Measurements from ENCODE around the gene CELF2. TPM values are rescaled to one million over a fixed set of nuclear protein-coding genes. Genes with fewer than 3 reads are reported as not detected.
A peak's percentile ranks its signal among the peaks of the same experiment; 100 is the strongest.
"Not testable (repeated sequence)": the region's sequence is repeated elsewhere in the genome, so short reads cannot be mapped to it uniquely, and the experiment has no call there.

The CELF2 gene
- total and polyA plus RNA-seq, 2 experiments from 2014 or later: 14.4 to 26.5 TPM

- H3K36me3 ChIP-seq (ENCODE audit: low read depth): no peaks in the 10 kb centered on the region
- no peaks in the 10 kb centered on the region for H3K79me2 ChIP-seq (ENCODE audit: insufficient read depth)
- H3K4me2 ChIP-seq (ENCODE audit: unreplicated experiment): no peak overlapping the region
- 0 out of 2 replicates have a peak, but pooled peaks cover 6% of the 10 kb centered on the region for H3F3A ChIP-seq (ENCODE audit: insufficient read depth)
- H3K9me2 ChIP-seq (ENCODE audit: insufficient read depth): no peaks in the 10 kb centered on the region; the same call in 1 of the 2 replicates
- WGBS, 2 experiments (ENCODE audit: low coverage in 1 of 2, low lambda C conversion rate in 2 of 2, missing lambda C conversion rate in 2 of 2): 37 to 42% methylated on average over 7 of the region's 7 CpGs
- in situ Hi-C loops (cut with MboI): no loop called here
- no peaks in the 10 kb centered on the region for H4K20me1 ChIP-seq (ENCODE audit: insufficient read depth)
- no peak overlapping the region for H2AFZ ChIP-seq
- peak overlapping the region; percentile 52 for H3K27ac ChIP-seq
- DNase-seq: peak; percentile 78
- H3K9ac ChIP-seq: peak overlapping the region; percentile 17; the same call in 1 of the 2 replicates
- H3K27me3 ChIP-seq (replicated peaks; ENCODE audit: insufficient read depth): no peaks in the 10 kb centered on the region
- H3K4me1 ChIP-seq (ENCODE audit: insufficient read depth): peaks cover 10% of the 10 kb centered on the region; the same call in 1 of the 2 replicates
- TF ChIP-seq EZH2 (IDR thresholded peaks at IDR 0.05; ENCODE audit: insufficient read depth, poor library complexity, severe bottlenecking) (no peak), EZH2phosphoT487 (IDR thresholded peaks at IDR 0.05; ENCODE audit: insufficient read depth, low read depth) (no peak)
- H3K9me3 ChIP-seq (ENCODE audit: low read depth): no peaks in the 10 kb centered on the region
- H3K4me3 ChIP-seq: no peak overlapping the region
These were observed 20.6 kb upstream of the CELF2 start for GRCh38 chr10:10996966-10997620.

DNA sequence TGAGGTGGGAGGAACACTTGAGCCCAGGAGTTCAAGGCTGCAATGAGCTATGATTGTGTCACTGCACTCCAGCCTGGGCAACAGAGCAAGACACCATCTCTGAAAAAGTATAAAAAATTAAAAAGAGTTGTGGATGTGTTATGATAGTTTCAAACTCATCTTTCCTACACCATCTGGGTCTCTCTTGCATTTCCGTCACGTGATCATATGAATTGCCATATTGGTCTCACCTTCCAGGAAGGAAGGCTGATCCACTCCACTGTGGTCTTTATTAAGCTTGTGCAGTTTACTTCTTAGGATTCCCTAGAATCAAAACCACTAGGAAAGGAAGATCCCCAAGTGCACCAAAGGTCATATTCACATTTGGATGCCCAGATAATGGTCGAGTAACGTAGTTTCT, 18.2 kb upstream of the CELF2 start:
- H3K4me2 ChIP-seq (ENCODE audit: unreplicated experiment); DNase-seq; H3K9ac ChIP-seq; H3K4me3 ChIP-seq; H3K36me3 ChIP-seq (ENCODE audit: low read depth); H4K20me1 ChIP-seq (ENCODE audit: insufficient read depth); H3K27me3 ChIP-seq (replicated peaks; ENCODE audit: insufficient read depth); H3K9me3 ChIP-seq (ENCODE audit: low read depth); H3F3A ChIP-seq (ENCODE audit: insufficient read depth); H3K9me2 ChIP-seq (ENCODE audit: insufficient read depth); H3K79me2 ChIP-seq (ENCODE audit: insufficient read depth); in situ Hi-C loops (cut with MboI); H3K27ac ChIP-seq; H2AFZ ChIP-seq: not testable (repeated sequence)
- 83 to 84% methylated on average over 4 of the region's 4 CpGs for WGBS, 2 experiments (ENCODE audit: low coverage in 1 of 2, low lambda C conversion rate in 2 of 2, missing lambda C conversion rate in 2 of 2)
- peaks cover 15% of the 10 kb centered on the region; the same call in 1 of the 2 replicates for H3K4me1 ChIP-seq (ENCODE audit: insufficient read depth)

GRCh38 chr10:11002485-11002884, 15.2 kb upstream of the CELF2 start:
- Histone ChIP-seq H3K27me3 (replicated peaks; ENCODE audit: insufficient read depth) (no peaks in the 10 kb centered on the region), H3K4me2 (ENCODE audit: unreplicated experiment) (no peak overlapping the region), H3K9me3 (ENCODE audit: low read depth) (no peaks in the 10 kb centered on the region), H4K20me1 (ENCODE audit: insufficient read depth) (no peaks in the 10 kb centered on the region), H3K9me2 (ENCODE audit: insufficient read depth) (no peaks in the 10 kb centered on the region; the same call in 1 of the 2 replicates), H3K36me3 (ENCODE audit: low read depth) (no peaks in the 10 kb centered on the region), H3K27ac (no peak overlapping the region), H3K4me3 (no peak overlapping the region), H3K4me1 (ENCODE audit: insufficient read depth) (peaks cover 5% of the 10 kb centered on the region; the same call in 1 of the 2 replicates), H3K9ac (no peak overlapping the region), H3K79me2 (ENCODE audit: insufficient read depth) (no peaks in the 10 kb centered on the region), H3F3A (ENCODE audit: insufficient read depth) (0 out of 2 replicates have a peak, but pooled peaks cover under 1% of the 10 kb centered on the region), H2AFZ (no peak overlapping the region)
- no peak for DNase-seq
- in situ Hi-C loops (cut with MboI): no loop called here
- 77 to 80% methylated on average over 5 of the region's 5 CpGs for WGBS, 2 experiments (ENCODE audit: low coverage in 1 of 2, low lambda C conversion rate in 2 of 2, missing lambda C conversion rate in 2 of 2)
- TF ChIP-seq EZH2 (IDR thresholded peaks at IDR 0.05; ENCODE audit: insufficient read depth, poor library complexity, severe bottlenecking) (no peak), EZH2phosphoT487 (IDR thresholded peaks at IDR 0.05; ENCODE audit: insufficient read depth, low read depth) (no peak)

DNA sequence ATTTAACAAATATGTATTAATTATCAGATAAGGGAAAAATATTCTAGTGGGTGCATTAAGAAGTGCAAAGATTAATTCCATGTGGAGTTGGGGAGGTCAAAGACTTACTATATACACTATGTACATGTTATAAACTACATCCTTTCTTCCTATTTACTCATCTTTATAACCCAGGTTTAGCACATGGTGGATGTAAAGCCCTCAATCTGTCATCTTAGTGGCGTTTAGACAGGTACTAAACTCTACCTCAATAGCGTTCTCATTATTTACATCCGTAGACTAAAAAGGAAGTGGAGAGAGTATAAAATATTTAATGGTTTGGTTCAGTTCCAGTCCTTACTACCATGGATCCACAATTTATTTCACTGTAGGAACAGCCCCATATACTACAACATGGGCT, 14.8 kb upstream of the CELF2 start:
- TF ChIP-seq EZH2 (IDR thresholded peaks at IDR 0.05; ENCODE audit: insufficient read depth, poor library complexity, severe bottlenecking) (no peak), EZH2phosphoT487 (IDR thresholded peaks at IDR 0.05; ENCODE audit: insufficient read depth, low read depth) (no peak)
- Histone ChIP-seq H3K4me2 (ENCODE audit: unreplicated experiment) (no peak overlapping the region), H3F3A (ENCODE audit: insufficient read depth) (no peaks in the 10 kb centered on the region), H4K20me1 (ENCODE audit: insufficient read depth) (no peaks in the 10 kb centered on the region), H3K27me3 (replicated peaks; ENCODE audit: insufficient read depth) (no peaks in the 10 kb centered on the region), H3K9ac (no peak overlapping the region), H3K9me3 (ENCODE audit: low read depth) (no peaks in the 10 kb centered on the region), H3K4me3 (no peak overlapping the region), H3K79me2 (ENCODE audit: insufficient read depth) (no peaks in the 10 kb centered on the region), H3K27ac (no peak overlapping the region), H3K9me2 (ENCODE audit: insufficient read depth) (no peaks in the 10 kb centered on the region), H3K4me1 (ENCODE audit: insufficient read depth) (peaks cover 5% of the 10 kb centered on the region; the same call in 1 of the 2 replicates), H3K36me3 (ENCODE audit: low read depth) (no peaks in the 10 kb centered on the region), H2AFZ (no peak overlapping the region)
- WGBS, 2 experiments (ENCODE audit: low coverage in 1 of 2, low lambda C conversion rate in 2 of 2, missing lambda C conversion rate in 2 of 2): 79 to 81% methylated on average over 3 of the region's 3 CpGs
- no peak for DNase-seq
- in situ Hi-C loops (cut with MboI): no loop called here

All from GM23248 (cell line).